PC-9 (cell line): ENCODE data around the gene UVSSA. TPM values are rescaled to one million over a fixed set of nuclear protein-coding genes. Genes with fewer than 3 reads are reported as not detected.

Source experiments
- BruUV-seq: library from RNA; stranded (reverse); fragments of 400-500 nt; replicated peaks from 2 replicates; lab custom pipeline; 2021; lab: Mats Ljungman, UMichigan
- CTCF ChIA-PET: fragments of 300-600 bp; sonication (Branson Sonifier 250); formaldehyde crosslinking; loops from one replicate; lab custom pipeline; 2022; ENCODE audit warnings: antibody characterized with exemption; lab: Charles Lee
- POLR2A ChIA-PET: fragments of 300-600 bp; sonication (Branson Sonifier 250); formaldehyde crosslinking; loops from one replicate; lab custom pipeline; 2022; ENCODE audit warnings: antibody characterized with exemption; ENCODE audit not compliant: unreplicated experiment; lab: Charles Lee
- DNase-seq, 2 experiments: peaks; one replicate each; pipeline versions ENCODE4 v3.0.0 to v3.0.0-alpha.2; 2015 to 2022; ENCODE audit warnings: mixed read lengths in 1 of 2
- H2AFZ ChIP-seq: fragments of 200-600 bp; sonication (generic); 2 replicates; pipeline ENCODE4 v1.8.1; 2017; ENCODE audit warnings: antibody characterized with exemption
- H3F3A ChIP-seq: fragments of 200-600 bp; sonication (generic); 2 replicates; pipeline ENCODE4 v1.8.1; 2017; ENCODE audit warnings: antibody characterized with exemption, mild to moderate bottlenecking, low read depth; ENCODE audit not compliant: insufficient read depth
- H3K27ac ChIP-seq: fragments of 200-600 bp; sonication (generic); 2 replicates; pipeline ENCODE4 v1.6.1; 2016; ENCODE audit warnings: mixed run types
- H3K27me3 ChIP-seq: fragments of 200-600 bp; sonication (generic); 2 replicates; pipeline ENCODE4 v1.6.1; 2016; ENCODE audit warnings: low read depth, mixed run types; ENCODE audit not compliant: insufficient read depth
- H3K36me3 ChIP-seq: fragments of 200-600 bp; sonication (generic); 2 replicates; pipeline ENCODE4 v1.6.1; 2016; ENCODE audit warnings: low read depth, mixed run types
- H3K4me1 ChIP-seq: fragments of 200-600 bp; sonication (generic); replicated peaks from 2 replicates; pipeline ENCODE4 v1.6.1; 2016; ENCODE audit warnings: mixed run types; ENCODE audit not compliant: insufficient read depth
- H3K4me2 ChIP-seq: fragments of 200-600 bp; sonication (generic); 2 replicates; pipeline ENCODE4 v1.6.1; 2017; ENCODE audit warnings: mixed run types
- H3K4me3 ChIP-seq: fragments of 200-600 bp; sonication (generic); 2 replicates; pipeline ENCODE4 v1.6.1; 2016; ENCODE audit warnings: mixed run types
- H3K79me2 ChIP-seq: fragments of 200-600 bp; sonication (generic); 2 replicates; pipeline ENCODE4 v1.6.1; 2017; ENCODE audit warnings: low read depth, mixed run types
- H3K9me2 ChIP-seq: fragments of 200-600 bp; sonication (generic); 2 replicates; pipeline ENCODE4 v1.8.1; 2017; ENCODE audit warnings: mild to moderate bottlenecking; ENCODE audit not compliant: insufficient read depth
- H3K9me3 ChIP-seq: fragments of 200-600 bp; sonication (generic); 2 replicates; pipeline ENCODE4 v1.8.1; 2016; ENCODE audit warnings: low read depth; ENCODE audit not compliant: insufficient read depth
- H4K20me1 ChIP-seq: fragments of 200-600 bp; sonication (generic); 2 replicates; pipeline ENCODE4 v1.8.1; 2017; ENCODE audit not compliant: insufficient read depth
- EZH2 ChIP-seq: fragments of 200-600 bp; sonication (generic); IDR thresholded peaks from 2 replicates; pipeline ENCODE4 v1.8.0; 2017; ENCODE audit warnings: antibody characterized with exemption, low read depth
- intact Hi-C: fragments of 100-400 bp; cut with micrococcal nuclease; formaldehyde crosslinking; loops from one replicate; pipeline ENCODE4 v1.10.0; 2022; ENCODE audit not compliant: unreplicated experiment
- total RNA-seq: library from RNA; stranded (reverse); gene quantifications from 2 replicates; pipeline ENCODE4 v1.2.3, GENCODE V29; 2021
- TF ChIP-seq, protein P1 (sequence below): fragments of 200-600 bp; sonication (generic); conservative IDR thresholded peaks from 2 replicates; pipeline ENCODE4 v1.6.1; 2017; ENCODE audit warnings: mixed run types, antibody characterized with exemption, mild to moderate bottlenecking, moderate library complexity

Gene UVSSA
- total RNA-seq, 1 experiment from 2014 or later: 24.3 TPM

DNA sequence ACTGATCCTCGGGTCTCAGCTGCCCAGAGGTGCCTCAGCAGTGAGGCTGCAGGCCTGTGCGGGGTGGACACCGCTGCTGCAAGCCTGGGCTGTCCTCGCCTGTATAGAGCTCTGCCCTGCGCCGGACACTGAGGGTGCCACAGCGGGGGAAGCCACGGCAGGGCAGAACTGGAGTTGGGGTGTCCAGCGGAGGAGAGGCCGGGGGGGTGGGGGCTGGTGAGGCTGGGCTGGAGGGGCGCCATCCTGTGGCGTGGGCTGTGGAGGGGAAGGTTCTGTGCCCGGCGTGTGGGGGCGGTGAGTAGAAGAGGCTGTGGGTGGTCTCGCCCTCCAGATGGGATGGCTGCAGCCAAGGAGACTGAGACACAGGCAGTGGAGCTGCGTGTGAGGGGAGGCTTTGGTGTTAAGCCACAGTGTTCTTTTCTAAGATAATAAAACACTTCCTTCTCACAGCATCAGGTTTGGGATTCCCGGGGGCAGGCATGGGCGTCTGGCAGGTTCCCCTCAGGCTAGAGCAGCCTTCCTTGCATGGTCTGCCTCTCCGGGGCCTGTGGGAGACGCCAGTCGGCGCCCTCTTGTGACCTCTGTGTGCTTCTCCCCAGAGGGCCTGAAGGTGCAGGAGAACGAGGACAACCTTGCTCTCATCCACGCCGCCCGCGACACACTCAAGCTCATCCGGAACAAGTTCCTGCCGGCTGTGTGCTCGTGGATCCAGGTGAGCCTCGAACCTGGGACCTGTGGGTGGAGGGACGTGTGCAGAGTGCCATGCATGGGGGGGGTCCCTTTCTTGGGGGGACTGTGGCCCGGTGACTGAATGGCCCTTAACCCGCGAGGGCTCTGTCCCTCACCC, 7.4 kb downstream of the UVSSA start:
- H4K20me1 ChIP-seq: peaks cover 8% of the 10 kb centered on the region; the same call in 1 of the 2 replicates
- DNase-seq: no peak
- no peaks in the 10 kb centered on the region for H3K4me1 ChIP-seq
- no peaks in the 10 kb centered on the region for H3K79me2 ChIP-seq
- no peak overlapping the region for H2AFZ ChIP-seq
- H3K9me3 ChIP-seq: no peaks in the 10 kb centered on the region
- no TSS peak for BruUV-seq
- CTCF ChIA-PET: no interaction called here
- H3K4me2 ChIP-seq: no peak overlapping the region
- no peak for TF ChIP-seq EZH2
- TF ChIP-seq, protein P1, sequence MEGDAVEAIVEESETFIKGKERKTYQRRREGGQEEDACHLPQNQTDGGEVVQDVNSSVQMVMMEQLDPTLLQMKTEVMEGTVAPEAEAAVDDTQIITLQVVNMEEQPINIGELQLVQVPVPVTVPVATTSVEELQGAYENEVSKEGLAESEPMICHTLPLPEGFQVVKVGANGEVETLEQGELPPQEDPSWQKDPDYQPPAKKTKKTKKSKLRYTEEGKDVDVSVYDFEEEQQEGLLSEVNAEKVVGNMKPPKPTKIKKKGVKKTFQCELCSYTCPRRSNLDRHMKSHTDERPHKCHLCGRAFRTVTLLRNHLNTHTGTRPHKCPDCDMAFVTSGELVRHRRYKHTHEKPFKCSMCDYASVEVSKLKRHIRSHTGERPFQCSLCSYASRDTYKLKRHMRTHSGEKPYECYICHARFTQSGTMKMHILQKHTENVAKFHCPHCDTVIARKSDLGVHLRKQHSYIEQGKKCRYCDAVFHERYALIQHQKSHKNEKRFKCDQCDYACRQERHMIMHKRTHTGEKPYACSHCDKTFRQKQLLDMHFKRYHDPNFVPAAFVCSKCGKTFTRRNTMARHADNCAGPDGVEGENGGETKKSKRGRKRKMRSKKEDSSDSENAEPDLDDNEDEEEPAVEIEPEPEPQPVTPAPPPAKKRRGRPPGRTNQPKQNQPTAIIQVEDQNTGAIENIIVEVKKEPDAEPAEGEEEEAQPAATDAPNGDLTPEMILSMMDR: no peak
- H3K27ac ChIP-seq: no peak overlapping the region
- POLR2A ChIA-PET: no interaction called here
- intact Hi-C loops: loop anchor here (5.0 to 10.0 kb wide), 2 partner anchors 250 to 322 kb away; no protein-coding TSS in a partner anchor
- H3K4me3 ChIP-seq: no peak overlapping the region
- no peaks in the 10 kb centered on the region for H3K9me2 ChIP-seq
- no peaks in the 10 kb centered on the region for H3K36me3 ChIP-seq
- H3K27me3 ChIP-seq: no peaks in the 10 kb centered on the region
- H3F3A ChIP-seq: no peaks in the 10 kb centered on the region; the same call in 1 of the 2 replicates

DNA sequence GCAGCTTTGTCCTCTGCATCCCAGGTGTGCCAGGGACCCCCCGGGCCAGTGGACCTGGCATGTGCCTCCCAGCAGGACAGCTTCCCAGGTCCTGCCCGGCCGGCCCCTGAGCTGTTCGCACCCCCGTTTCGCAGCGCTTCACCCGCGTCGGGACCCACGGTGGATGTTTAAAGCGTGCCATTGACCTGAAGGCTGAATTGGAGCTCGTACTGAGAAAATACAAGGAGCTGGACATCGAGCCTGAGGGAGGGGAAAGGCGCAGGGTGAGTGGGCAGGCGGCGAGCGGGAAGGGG, 7.9 kb downstream of the UVSSA start:
- H3K27ac ChIP-seq: no peak overlapping the region
- no peaks in the 10 kb centered on the region; the same call in 1 of the 2 replicates for H3F3A ChIP-seq
- CTCF ChIA-PET: no interaction called here

DNA sequence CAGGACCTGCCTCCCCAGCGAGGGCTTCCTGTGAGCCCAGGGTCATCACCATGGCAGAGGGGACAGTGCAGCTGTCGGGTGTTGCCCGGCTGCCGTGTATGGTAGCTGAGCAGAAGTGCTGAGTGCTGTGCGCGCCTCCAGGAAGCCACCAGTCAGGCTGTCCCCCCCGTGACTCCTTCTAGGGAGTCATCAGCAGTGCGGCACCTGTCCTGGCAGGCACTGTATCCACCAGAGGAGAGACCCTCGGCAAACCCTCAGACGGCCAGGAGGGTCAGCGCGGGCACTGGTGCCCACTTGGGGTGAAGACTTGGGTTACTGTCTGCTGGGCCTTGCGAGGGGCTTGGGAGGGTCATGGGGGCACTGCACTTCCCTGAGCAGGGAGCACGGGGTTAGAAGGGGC, 8.4 kb downstream of the UVSSA start:
- TF ChIP-seq, protein P1: no peak
- TF ChIP-seq EZH2: no peak
- no peak overlapping the region for H3K4me3 ChIP-seq
- no peaks in the 10 kb centered on the region for H3K9me3 ChIP-seq
- H3K27ac ChIP-seq: no peak overlapping the region
- intact Hi-C loops: loop anchor here (10.0 kb wide), 1 partner anchor 249 kb away; no protein-coding TSS in a partner anchor
- H3K9me2 ChIP-seq: no peaks in the 10 kb centered on the region
- no peak overlapping the region for H2AFZ ChIP-seq
- no peaks in the 10 kb centered on the region for H3K27me3 ChIP-seq
- no peaks in the 10 kb centered on the region; the same call in 1 of the 2 replicates for H3F3A ChIP-seq
- ChIA-PET CTCF (interaction anchor here (0.7 kb wide), 1 partner anchor 192 kb away, joined by 3 read pairs; no protein-coding TSS in a partner anchor), POLR2A (no interaction called here)
- peaks cover 8% of the 10 kb centered on the region; the same call in 1 of the 2 replicates for H4K20me1 ChIP-seq
- DNase-seq: no peak
- no peak overlapping the region for H3K4me2 ChIP-seq
- no TSS peak for BruUV-seq
- H3K79me2 ChIP-seq: no peaks in the 10 kb centered on the region
- no peaks in the 10 kb centered on the region for H3K4me1 ChIP-seq
- no peaks in the 10 kb centered on the region for H3K36me3 ChIP-seq

More for the DNA sequence above, 7.9 kb downstream of the UVSSA start:
- TF ChIP-seq, protein P1: no peak
- TF ChIP-seq EZH2: no peak
- Histone ChIP-seq H2AFZ (no peak overlapping the region), H4K20me1 (peaks cover 8% of the 10 kb centered on the region; the same call in 1 of the 2 replicates), H3K9me2 (no peaks in the 10 kb centered on the region), H3K79me2 (no peaks in the 10 kb centered on the region), H3K4me1 (no peaks in the 10 kb centered on the region), H3K36me3 (no peaks in the 10 kb centered on the region), H3K9me3 (no peaks in the 10 kb centered on the region), H3K27me3 (no peaks in the 10 kb centered on the region), H3K4me3 (no peak overlapping the region), H3K4me2 (no peak overlapping the region)
- no peak for DNase-seq
- intact Hi-C loops: loop anchor here (5.0 to 10.0 kb wide), 2 partner anchors 250 to 323 kb away; no protein-coding TSS in a partner anchor
- BruUV-seq: no TSS peak
- POLR2A ChIA-PET: no interaction called here
